Stimulated activated naive CD8-positive, alpha-beta T cell treated with anti-CD3 and anti-CD28 coated beads, Interleukin-15, Interleukin-2, amounts not matched to agents 100 U/mL and 50 U/mL, for 24 hours (primary cell): ENCODE measurements around the gene SHISA4.
"Not testable (repeated sequence)": the region's sequence is repeated elsewhere in the genome, so short reads cannot be mapped to it uniquely, and the experiment has no call there.

Experiments used
- ATAC-seq: fragments of 150-1000 bp; cut with Tn5 transposase; one replicate; pipeline ENCODE4 v1.10.0; 2021
- DNase-seq: peaks from one replicate; pipeline ENCODE4 v3.0.0; 2021

SHISA4 gene

DNA sequence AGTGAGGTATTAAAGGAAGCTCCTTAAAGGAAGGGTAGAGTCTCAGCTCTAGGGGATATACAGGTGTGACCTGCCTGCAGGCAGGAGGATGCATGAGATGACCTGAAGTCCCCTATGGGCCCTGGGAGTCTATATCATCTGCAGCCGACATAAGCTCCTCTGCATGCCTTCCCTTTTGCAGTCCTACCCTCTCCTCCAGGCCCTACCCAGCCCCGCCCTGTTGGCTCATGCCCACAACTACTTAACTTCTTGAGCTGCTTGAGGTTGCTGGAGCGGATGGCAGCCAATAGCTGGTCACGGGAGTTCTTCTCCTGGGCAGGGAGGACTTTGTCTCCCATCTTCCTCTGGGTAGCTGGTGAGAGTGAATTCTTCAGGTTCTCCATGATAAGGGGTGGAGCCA is 10.3 kb downstream of the SHISA4 start:
- DNase-seq (no peak), ATAC-seq (no peak)

DNA sequence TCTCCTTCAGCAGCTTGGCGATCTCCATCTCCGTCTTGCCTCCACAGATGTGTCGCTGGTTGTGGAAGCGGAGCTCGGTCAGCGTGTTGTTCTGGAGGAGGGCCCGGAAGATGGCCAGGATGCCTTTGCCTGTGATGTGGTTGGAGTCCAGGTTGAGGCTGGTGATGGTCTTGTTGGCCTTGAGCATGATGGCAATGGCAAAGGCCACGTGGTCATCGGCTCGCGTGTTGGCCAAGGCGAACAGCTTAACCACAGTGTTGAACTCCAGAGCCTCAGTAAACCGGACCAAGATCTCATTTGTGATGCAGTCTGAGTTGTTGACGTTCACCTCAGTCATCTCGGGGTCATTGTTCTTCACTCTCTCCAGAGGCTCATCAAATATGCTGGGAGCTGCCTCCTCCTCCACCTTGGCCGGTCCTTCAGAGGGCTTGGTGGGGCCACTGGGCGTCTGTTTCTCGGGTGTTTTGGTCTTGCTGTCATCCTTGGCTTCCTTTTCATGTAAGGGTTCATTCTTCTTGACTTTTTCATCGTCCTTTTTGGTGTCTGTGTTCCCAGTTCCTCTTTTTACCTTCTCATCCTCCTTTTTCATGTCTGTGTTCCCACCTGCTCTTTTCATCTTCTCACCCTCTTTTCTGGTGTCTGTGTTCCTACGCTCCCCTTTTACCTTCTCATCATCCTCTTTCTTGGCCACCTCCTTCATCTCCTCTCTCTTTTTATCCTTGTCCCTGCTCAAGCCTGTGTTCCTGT is 11.2 kb downstream of the SHISA4 start:
- ATAC-seq (no peak), DNase-seq (no peak)

DNA sequence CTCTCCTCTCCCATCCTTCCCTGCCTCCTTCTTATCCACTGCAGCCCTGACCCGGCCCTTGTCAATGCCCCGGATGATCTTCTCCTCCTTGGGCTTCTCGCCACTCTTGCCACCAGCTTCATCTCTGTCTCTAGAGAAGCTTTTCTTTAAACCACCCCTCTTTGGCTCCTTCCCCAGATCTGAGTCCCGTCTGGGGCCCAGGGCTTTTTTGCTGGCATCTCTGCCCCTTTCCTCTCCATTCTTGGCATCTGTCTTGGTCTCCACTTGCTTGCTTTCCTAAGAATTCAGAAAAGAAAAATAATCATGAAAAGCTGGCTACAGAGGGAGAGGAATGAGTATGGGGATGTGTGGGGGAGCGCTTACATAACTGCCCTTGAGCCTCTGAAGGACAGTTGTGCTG is 11.8 kb downstream of the SHISA4 start:
- ATAC-seq: no peak
- DNase-seq: no peak

DNA sequence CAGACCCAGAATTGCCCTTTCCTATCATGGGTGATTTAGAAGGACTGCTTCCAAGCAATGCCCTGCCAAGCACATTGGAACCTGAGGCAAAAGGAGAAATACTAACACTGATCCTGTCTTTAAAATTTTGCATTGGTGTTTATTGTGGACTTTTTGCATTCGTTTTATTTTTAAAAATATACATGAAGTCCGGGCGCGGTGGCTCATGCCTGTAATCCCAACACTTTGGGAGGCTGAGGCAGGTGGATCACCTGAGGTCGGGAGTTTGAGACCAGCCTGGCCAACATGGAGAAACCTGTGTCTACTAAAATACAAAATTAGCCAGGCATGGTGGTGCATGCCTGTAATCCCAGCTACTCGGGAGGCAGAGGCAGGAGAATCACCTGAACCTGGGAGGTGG is 12.3 kb downstream of the SHISA4 start:
- DNase-seq, ATAC-seq: not testable (repeated sequence)

DNA sequence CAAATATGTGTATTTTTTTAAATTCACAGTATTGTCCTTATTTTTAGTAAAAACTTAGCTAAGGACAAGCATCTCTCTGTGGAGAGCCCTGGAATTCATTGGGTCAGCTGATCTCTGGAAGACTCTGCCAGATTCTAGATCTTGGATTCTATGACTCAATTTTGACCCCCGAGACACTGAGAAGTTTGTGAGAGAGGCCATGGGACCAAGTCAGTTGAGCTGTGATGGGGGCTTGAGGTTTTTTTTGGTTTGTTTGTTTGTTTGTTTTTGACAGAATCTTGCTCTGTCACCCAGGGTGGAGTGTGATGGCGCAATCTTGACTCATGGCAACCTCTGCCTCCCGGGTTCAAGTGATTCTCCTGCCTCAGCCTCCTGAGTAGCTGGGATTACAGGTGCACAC is 13.5 kb downstream of the SHISA4 start:
- DNase-seq: no peak
- no peak for ATAC-seq

DNA sequence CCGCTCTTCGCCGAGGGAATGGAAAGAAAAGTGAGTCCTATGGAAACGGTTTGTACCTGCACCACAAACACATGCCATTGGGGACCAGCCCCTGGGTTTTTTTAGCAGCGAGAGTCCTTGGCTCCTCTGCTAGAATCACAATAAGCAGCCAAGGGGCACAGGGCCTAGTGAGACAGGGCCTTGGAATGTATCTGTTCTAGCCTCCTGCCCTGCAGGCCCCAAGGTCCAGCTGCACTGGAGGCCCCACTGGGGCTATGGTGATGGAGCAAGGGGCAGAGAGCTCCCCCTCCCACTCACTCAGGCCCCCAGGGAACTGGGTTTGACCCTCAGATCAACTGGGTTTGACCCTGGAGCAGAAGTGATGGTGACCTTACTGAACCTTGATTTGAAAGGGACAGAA is 14.4 kb downstream of the SHISA4 start:
- DNase-seq: no peak
- ATAC-seq: no peak

DNA sequence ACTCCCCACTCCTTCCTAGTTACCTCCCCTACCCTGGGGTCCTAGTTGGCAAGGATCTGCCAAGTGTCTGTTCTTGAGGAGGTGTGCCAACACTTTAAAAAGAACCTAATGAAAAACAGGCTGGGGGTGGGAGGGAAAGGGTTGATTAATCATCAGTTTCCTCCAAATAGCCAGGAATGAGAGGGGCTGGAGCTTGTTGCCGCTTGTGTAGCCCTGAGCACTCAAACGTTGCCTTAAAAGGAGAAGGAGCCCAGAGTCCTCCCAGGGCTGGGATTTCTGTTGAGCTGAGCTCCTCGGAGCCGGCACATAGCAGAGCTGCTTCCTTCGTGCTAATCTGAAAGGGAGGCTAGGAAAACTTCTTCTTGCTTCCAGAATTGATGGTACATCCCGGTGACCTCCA is 15.9 kb downstream of the SHISA4 start:
- DNase-seq (no peak), ATAC-seq (no peak)

DNA sequence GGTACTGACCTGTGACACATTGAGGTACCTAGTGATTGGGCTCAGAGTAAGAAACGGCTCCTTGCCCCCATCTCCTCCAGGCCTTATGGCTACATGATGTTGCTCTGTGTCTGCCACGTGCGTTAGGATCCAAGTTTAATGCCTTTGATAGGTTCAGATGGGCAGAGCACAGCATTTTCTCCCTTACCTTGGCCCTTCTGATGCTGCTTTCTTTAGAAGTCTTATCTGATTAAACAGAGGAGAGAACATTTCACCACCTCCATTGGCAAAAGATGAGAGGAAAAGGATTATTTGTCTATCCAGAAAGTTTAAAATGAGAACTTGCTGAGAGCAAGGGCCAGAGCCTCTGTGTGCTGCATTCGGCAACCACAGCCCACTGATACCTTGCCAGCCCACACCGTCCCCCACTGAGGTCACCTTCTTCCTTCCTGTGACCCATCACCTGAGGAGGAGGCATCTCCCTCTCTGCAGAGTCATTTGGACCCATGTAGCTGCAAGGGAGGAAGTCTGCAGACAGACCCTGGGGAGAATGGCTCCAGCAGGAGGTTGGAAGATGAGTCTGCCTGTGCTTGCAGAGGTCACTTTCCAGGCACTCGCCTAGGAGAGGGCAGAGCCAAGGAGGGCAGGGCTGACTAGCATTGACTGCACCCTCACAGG is 16.7 kb downstream of the SHISA4 start:
- DNase-seq: no peak
- ATAC-seq: peak; percentile 64

DNA sequence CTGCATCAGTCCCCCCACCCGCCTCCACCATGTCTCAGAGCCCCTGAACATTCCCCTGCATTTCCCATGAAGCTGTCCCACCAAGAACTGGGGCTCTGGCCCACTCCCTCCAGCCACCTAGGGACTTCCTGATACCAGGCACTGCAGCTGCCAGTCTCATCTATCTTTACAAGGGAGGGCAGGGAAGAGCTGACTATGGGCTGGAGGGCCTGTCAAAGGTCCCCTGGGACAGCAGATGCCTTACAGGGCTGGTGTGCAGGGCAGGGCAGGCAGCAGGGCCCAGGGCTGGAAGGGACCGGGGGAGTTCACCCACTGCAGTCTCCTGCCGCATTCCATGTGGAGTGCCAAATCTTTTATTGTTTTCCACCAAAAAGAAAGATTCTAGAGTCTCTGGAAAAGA is 17.6 kb downstream of the SHISA4 start:
- no peak for ATAC-seq
- no peak for DNase-seq

DNA sequence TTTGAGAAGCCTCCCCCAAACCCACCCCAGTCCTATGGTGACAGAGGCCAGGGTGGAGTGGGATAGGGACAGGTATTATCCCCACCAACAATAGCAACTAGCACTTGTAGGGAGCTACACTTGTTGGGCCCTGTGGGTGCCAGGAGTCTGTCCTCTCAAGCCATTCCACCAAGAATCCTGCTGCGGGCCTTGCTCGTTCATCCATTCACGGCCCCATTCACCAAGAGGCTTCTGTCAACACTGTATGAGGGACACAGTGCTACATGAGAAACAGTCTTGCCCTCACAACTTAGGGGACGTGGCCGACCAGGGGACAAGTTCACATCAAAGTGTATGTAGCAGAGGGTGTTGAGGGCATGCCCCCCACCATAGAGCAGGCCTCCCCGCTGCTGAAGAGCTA is 18.9 kb downstream of the SHISA4 start:
- no peak for ATAC-seq
- no peak for DNase-seq

DNA sequence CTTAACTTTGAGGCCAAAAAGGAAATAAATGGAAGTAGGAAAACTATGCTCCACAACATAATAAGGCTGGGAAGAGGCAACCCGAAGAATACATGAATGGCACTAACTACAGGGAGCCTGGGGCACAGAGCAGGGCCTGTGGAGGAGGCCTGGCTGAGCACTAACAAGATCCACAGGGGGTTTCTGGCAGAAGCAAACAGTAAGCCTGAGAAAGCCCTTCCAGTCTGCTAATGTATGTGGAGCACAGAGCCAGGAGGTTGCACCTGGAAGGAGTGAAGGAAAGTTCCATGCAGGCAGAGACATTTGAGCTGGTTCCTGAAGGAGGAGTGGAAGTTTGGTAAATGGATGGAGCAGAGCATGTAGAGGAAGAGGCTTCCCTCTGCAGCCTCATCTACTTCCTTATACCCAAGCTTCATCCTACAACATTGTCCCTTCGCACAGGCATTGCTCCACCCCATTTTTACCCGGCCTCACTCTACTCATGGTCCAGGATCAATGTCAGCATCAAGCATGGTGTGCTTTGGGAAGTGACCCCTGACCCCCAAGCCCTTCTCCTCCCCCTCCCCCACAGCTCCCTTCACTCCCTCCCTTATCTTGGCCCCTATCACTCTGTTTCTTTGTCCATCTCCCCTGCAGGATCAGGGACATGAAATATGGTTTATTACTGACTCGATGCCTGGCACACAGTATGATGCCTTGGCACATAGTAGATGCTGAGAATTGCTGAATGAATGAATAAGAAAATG is 23.3 kb downstream of the SHISA4 start:
- ATAC-seq (no peak), DNase-seq (no peak)

DNA sequence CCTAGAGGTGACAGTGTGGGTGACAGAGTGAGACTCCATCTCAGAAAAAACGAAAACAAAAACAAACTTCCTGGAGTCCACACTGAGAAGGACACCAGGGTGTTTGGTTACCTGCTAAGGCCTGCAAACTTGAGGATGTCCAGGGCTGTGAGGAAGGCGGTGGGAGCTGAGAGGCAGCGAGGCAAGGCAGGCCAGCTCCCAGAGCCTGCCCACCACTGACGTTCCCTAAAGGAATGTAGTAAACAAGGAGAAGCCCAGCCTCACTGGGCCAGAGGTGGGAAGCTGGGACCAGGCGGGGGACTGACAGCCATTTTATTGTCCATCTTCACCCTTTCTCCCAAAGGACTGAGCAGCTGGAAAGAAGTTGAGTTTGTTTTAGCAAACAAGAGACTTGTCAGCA is 24.1 kb downstream of the SHISA4 start:
- DNase-seq: no peak
- ATAC-seq: no peak

DNA sequence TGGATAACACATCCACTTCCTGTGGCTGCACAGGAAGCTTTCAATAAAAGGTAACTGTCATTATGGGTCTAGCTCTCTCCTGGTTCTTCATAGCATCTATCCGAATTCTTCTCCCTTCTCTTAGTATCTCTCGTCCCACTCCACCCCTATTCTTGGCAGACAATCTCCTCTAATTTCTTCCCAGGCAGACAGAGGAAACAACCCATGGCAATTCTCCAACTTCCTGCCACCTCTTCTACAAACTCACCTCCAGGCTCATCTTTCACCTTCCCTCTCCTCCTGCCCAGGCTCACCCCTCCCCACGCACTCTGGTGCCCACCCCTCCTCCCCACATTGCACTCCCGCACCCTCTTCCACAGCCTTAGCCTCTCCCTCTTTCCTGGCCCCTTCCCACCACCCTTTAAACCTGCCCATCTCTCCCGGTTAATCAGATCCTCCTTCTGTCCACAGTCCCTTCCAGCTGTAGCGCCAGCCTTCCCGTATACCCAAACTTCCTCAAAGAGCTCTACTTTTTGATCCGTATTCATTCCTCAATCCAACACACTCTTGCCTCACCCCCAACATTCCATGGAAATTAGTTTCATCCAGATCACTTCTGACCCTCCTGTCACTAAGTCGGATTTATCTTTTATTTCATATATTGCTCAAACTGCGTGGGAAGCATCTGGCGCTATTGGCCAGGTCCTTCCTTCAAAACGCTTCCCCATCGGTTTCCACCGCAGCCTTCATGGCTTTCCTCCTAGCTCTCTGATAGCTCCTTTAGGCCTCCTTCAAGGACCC is 25.9 kb downstream of the SHISA4 start:
- ATAC-seq (no peak), DNase-seq (no peak)

DNA sequence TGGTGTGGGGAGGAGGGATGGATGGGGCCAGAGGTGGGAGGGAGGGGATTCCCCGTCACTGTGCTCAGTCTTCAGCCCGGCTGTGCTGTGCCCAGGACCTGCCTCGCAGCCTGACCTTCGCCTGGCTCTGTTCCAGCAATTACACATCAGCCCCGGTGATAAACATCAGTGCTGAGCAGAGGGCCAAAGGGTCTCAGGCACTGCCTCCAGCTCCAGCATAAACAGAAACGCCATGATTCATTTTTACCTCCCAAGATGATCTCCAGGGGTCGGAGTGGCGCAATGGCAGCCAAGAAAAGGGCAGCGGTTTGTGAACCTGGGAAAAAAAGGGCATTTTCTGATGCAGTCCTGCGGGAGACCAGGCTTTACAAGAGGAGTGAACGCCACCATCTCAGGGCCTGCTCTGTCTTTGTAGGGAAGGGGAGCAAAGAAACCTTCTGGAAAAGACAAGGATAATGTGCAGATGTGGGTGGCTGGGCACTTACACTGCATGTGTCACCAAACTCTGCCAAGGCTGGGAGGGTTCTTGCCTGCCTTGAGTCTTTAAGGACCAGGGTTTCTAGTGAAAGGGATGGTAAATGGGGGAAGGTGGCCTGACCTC is 28.1 kb downstream of the SHISA4 start:
- DNase-seq (peak; percentile 19), ATAC-seq (peak; percentile 74)

DNA sequence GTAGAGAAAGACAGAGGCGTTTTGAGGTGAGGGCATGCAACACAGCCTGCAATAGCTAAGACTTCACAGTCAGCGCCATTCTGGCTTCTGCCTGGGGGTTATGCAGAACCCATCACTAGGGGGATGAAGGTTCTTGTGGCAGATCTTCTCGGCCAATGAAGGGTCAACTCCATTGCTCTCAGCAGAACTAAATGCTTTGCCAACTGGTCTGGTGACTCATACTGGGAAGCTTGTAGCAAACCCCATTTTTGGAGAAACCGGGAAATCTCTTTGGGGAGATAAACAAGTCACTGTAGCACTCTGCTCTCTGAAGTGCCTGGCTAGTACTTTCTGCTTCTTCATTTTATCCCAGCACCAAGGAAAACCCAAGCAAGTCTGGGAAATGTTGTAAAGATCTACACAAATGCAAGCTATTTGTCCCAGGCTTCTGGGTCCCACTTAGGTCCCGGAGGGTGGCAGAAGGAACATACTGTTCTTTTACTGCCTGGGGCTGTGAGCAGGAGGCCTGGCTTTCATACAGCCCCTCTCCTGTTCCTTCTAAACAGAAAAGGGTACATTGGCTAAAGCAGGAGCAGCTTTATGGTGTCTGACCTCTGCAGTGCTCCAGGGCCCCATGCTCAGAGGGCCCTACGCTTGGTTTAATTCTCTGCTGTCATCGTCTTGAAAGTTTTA is 28.8 kb downstream of the SHISA4 start:
- ATAC-seq (no peak), DNase-seq (no peak)

DNA sequence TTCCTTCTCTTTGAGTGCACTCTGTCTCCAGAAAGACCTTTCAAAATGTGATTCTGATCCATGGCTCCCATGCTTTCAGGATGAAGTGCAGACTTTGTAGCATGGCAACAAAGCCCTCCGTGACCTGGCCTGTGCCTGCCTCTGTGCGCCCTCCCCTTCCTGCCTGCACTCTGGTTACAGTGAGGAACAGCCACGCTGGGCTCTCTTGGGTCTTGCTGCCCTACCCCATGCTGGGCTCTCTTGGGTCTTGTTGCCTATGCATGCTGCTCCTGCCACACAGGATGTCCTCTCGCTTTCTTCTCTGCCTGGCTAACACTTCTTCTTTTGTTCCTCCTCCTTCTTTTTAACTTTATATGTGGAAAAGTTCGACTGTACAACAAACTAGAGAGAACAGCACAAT is 29.6 kb downstream of the SHISA4 start:
- DNase-seq: no peak
- ATAC-seq: no peak

DNA sequence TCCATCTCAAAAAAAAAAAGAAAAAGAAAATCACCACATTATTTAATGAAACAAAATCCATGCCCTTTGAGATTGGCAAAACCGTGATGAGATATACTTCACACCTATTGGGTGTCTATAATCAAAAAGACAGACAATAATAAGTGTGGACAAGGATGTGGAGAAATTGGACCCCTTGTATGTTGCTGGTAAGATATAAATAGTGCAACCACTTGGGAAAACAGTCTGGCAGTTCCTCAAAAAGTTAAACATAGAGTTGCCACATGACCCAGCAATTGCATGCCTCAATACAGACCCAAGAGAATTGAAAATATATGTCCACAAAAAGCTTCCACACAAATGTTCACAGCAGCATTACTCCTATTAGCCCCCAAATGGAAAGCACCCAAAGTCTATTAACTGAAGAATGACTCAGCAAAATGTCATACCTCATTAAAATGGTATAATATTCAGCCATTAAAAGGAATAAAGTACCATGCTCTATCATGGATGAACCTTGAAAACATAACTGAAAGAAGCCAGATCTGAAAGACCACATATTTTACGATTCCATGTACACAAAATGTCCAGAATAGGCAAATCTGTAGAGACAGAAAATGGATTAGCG is 33.4 kb downstream of the SHISA4 start:
- DNase-seq (no peak), ATAC-seq (no peak)

DNA sequence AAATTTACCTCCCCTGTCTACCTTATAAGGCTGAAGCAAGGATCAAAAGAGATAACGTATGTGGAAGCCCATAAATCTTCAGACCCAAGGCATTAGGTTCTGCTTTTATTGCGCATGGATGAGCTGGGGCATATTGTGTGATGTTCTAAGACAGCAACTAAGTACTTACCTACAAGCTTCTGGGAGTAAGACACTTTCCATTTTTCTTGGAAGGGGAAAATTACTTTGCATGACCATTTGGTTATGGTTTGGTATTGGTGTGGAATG is 36.5 kb downstream of the SHISA4 start:
- no peak for ATAC-seq

DNA sequence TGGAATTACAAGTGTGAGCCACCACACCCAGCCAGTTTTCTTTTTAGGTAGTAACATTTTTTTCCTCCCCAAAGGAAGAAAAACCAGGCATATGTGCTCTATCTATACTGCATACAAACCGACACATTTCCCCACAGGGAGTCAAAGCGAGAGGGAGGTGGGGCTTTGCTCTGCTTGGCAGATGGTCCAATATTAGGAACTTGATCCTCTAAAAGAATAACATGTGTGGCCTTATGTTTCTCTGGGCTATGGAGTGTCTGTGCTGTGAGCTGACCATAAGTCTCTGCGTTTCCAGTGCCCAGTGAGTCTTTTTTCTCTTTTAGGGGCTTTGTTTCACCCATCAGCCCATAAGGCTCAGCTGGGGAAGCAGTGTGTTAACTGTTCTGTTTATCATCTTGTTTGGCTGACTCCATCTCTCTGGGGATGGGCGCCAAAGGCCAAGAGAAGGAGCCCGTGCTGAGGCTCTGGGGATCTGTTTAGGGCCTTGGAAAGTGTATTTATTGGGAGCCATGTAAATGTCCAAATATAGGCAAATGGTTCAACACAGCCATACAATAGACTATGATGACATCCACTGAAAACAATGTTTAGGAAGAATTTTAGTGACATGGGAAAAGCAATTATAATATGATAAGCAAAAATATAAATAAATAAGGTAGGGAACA is 37.4 kb downstream of the SHISA4 start:
- ATAC-seq (no peak), DNase-seq (no peak)

More for the DNA sequence above, 36.5 kb downstream of the SHISA4 start:
- no peak for DNase-seq

DNA sequence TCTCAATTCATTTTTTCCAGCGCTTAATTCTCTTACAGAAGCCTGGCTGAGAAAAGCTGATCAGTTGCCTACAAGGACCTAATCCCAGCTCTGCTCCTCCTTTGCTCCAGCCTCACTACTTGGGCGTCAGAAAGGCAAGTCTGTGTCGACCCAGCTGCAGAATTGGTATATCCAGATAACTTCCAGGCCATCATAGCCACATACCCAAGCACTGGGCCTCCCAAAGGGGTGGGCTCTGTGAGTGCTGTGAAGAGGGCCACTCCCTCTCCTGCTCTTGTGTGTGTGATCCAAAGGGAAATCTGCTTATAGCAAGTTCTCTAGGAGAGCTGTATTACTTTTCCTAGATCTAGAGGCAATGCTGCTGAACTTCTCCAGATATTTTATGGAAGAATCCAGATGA is 39.6 kb downstream of the SHISA4 start:
- DNase-seq: no peak
- no peak for ATAC-seq

DNA sequence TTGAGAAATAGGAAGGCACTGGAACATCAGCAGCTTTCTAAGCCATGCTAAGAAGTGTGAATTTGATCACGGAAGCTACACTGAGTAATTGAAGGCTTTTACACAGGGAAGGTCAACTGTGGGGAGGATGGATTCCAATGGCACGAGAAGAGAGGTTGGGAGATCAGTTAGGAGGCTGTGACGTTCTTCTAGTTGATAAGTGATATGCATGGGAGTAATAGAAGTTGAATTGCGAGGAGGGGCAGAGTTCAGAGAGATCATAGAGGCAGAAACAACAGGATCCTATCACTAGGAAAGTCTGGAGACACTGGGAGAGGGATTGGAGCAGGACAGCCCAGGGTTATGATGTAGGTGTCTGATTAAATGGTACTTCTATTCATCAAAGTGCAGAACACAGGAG is 41.4 kb downstream of the SHISA4 start:
- DNase-seq (no peak), ATAC-seq (no peak)
